HG03196 (cell line): ENCODE data around the gene SEMA4C.
"Not testable (repeated sequence)": the region's sequence is repeated elsewhere in the genome, so short reads cannot be mapped to it uniquely, and the experiment has no call there.

Experiments
- ATAC-seq: cut with Tn5 transposase; IDR thresholded peaks from one replicate; pipeline ENCODE4 v1.9.1; 2021; ENCODE audit not compliant: unreplicated experiment

SEMA4C gene

DNA sequence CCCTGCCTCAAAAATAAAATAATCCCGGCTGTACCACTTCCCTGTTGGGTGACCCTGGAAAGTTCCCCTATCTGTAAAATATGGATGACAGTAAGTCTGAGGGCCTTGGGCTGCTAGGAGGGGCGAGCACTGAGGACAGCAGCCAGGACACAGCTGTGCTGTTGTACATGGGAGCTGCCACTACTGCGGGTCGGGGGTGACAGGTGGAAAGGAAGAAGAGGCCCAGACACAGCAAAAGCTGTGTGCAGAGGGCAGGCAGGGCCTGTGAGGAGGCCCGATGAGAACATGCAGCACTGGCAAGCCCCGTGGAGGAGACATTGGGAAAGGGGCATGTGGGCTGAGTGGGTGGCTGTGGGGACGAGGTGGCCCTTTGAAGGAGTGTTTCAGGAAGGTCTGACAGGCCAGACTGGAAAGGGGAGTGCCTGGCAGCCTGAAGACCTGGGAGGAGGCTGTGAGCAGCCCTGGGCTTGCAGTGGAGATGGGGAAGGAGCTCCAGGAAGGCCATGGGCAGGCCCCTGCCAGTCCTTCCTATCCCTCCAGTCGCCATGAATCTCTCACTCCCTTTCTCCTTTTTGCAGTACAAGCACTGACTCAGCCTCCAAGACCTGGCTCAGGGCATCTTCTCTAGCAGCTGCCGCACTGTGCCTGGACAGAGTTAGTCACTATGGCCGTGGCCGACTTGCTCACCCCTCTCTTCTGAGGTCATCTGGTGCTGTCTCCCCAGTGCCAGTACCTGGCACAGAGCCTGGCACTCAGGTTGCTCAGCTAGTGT, 28.9 kb upstream of the SEMA4C start:
- ATAC-seq = no peak

DNA sequence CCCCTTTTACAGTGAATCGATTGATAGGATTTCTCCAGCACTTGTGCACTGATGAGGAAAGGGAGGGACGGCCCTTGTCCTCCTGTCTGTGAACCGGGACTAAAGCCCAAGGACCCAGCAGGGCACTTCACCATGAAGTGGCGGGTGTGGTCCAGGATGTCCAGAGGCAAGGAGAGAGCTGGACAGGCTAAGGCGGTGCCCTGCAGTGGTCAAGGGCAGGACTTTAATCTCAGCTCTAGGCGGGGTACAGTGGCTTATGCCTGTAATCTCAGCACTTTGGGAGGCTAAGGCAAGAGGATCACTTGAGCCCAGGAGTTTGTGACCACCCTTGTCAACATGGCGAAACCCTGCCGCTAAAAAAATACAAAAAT, 28.2 kb upstream of the SEMA4C start:
- no peak for ATAC-seq

DNA sequence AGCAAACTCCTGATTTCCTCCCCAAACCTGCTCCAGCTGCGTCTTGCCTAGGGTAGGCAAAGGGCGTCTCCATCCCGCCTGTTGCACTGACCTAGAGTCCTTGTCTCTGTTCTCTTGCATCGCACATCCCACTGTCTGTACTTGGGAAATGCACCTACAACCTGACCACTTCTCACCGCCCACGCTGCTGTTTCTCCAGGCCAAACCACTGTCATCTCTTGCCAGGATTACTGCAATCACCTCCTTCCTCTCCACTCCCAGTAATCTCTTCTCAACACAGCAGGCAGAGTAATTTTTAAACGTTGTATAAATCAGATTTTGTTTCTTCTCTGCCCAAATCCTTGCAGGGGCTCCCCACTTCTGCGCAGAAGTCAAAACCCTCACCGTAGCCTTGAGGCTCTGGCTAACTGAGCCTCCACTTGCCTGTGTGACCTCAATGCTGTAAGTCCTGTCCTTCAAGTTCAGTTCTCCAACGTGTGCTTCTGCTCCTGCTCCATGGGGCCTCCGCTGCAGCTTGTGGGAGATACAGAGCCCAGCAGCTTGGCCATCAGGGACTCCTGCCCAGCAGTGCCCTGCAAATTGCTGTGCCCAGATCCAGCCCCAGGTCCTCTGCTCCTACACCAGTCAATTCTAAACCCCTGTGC, 27.7 kb upstream of the SEMA4C start:
- ATAC-seq = no peak

DNA sequence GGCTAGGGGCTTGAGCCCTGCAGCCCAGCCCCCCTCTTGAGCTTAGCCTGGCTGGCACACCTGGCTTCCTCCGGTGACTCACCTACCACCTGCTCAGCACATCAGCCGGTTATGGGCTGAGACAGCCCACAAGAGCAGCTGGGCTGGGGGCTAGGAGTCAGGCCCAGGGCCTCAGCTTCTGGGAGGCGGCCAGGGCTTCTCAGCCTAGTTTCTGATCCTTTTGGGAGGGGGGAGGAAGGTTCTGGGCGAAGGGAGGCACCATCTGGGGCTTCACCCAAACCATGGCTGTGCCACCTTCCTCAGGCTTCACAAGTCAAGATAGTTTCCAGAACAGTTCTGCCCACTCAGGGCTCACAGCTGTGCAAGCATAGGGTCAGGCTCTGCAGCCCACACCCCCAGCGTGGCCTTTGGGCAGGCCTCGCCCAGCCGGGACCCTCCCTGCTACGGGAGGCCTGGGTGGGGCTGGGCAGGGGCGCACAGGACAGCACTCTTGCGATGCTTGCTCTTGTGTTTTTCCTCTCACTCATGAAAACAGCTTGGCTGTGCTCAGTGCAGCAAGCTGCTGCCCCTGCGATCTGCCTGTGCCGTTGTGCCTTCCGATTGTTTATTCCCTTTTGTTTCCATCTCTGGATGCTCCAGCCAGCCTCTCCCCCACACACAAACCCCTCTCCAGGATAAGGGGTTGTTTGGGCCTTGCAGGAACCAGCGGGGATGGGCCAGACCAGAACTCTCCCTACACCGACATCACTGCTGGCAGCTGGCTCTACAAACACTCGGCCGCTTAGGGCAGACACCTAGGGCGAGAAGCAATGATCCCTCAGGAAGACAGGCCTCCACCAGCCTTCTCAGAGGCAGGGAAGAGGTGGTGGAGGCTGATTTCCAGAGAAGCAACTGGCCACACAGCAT, 26.1 kb upstream of the SEMA4C start:
- no peak for ATAC-seq

DNA sequence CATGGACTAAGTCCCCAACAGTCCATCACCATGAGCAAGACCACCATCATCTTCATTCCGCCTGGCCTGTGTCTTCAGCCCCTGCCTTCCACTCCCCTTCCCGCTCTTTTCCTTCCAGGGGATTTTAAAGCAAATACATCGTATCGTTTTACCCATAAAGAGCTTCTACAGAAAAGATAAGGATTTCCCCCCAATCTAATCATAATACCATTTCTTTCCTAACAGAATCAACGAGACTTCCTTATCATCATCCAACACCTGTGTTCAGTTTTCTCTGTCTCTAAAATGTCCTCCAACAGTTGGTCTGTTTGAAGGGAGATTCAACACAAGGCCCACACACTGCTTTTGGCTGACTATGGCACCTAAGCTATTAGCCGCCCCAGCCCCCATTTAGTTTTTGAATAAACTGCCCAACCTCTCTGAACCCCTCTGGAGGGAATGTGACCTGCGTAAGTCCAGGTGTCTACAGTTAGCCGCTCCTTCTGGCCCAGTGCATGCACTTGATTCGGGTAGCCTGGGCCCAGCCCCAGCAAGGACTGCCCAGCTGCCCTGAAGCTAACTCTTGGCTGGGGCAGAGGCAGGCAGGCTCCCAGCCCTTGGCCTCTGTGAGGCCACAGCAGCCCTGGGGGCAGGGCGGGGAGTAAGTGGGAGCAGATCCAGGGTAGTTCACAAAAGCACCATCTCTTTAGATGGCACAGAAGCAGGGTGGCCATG, 25.3 kb upstream of the SEMA4C start:
- no peak for ATAC-seq

DNA sequence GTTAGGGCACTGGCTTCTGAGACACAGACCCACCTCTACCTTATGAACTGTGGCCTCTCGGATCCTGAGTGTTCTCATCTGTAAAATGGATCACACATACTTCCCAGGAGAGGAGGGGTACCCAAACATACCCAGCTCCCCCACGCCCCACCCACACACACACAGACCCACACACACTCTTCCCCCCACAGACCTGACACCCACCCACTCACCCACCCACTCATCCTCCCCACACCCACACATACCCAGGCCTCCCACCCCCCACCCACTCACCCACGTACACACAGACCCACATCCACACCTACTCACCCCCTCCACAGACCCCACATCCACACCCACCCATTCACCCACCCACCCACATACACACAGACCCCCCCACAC, 24.3 kb upstream of the SEMA4C start:
- ATAC-seq = no peak

DNA sequence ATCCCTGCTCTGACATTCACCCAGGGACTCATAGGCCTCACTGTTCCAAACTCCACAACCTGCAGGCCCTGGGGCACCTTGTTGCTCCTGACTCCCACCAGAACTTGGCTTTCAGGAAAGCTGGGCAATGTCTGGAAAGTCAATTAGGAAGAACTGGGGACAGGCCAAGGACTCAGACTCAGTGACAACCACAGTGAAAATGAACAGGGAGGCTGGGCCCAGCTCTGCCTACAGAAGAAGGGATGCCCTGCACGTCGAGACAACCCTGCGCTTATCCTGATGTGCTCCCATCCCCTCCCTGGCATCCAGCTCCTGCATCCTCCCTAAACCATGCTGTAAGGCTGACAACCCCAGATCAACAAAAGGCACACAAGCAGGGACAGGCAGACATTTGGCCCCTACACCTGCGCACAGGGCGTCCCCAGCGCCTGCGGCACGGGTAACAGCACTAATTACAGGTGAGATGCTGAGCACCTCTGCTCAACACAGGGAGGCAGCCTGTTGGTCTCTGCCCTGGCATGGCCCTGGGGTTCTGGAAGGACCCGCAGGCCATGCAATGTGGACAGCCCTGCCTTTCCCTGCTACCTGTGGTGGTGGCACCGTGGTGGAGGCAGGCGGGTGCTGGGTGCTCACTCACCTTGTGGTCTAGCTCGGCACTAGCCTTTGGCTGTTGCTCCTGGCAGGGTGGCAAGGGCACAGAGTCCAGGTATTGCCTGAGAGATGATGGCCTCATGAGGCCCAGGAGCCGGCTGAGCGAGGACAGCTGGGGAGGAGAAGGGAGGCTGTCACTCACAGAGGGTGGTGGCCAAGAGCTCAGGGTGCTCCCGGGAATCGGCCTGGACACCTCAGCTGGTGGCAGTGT, 23.6 kb upstream of the SEMA4C start:
- no peak for ATAC-seq

DNA sequence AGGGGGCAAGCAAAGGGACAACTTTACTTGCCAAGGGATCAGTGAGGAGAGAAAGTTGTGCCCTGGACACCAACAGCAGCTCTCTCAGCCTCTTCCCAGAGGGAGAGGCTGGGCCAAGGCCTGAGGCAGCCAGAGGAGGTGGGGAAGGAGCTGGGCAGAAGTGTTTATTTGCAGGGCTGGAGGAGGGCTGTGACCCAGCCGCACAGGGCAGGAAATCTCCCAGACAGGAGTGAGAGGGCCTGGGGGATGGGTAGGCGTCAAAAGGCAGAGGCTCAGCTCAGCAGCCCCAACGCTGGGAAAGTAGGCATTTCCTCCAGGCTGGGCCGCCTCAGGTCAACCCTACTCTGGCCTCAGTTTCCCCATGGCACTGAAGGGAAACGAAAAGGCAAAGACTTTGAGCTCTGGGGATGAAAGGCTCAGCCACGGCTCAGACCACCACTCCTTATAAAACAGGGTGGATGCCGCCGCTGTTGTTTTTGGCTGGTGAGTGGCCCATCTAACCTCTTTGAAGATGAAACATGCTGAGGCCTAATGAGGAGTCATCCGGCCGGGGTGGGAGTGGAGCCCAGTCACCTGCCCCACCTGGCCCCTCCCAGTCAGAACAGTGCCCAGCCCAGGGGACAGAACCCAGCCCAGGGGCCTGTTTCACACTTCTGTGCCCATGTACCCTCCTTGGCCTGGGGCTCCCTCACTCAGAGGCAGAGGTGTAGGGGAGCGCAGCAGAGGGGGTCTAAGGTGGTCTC, 21.9 kb upstream of the SEMA4C start:
- ATAC-seq = no peak

DNA sequence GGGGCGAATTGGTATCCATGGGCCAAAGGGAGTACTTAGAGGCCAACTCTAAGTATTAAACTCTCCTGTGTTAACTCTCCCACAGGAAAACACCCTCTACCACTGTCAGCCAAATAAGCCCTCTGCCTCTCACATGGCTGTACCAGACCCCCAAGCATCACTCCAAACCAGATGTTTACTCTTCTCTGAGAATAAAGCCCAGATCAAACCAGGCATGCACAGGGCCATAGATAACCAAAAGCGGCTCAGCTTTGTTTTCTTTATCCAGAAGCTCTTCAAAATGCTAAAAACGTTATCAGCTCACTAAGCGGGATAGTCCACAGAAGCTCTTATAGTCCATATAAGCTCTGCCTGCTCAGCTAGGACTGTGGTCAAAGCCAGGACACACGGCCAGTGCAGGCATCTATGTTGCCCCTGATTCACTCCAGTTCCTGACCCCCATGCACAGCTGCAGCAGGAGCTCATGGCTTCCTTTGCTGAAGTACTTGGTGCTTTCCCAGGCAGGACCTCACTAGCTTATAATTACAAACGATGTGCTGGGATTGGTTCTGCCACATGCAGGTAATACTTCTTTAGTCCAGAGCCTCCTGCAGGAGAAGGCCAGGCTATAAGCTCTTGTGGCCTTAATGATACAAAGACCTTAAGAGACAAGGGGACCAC, 21.0 kb upstream of the SEMA4C start:
- no peak for ATAC-seq

DNA sequence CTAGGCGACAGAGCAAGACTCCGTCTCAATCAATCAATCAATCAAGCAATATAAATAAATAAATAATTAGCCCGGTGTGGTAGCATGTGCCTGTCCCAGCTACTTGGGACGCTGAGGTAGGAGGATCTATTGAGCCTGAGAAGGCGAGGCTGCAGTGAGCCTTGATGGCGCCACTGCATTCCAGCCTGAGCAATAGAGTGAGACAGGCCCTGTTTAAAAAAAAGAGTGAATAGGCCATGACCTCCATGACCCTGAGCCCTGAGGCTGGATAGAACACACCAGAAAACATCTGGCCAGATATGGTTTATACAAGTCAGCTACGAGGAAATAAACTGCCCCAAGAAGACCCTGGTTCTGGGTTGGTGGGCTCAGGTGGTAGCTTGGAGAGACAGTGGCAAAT, 20.4 kb upstream of the SEMA4C start:
- ATAC-seq = no peak

DNA sequence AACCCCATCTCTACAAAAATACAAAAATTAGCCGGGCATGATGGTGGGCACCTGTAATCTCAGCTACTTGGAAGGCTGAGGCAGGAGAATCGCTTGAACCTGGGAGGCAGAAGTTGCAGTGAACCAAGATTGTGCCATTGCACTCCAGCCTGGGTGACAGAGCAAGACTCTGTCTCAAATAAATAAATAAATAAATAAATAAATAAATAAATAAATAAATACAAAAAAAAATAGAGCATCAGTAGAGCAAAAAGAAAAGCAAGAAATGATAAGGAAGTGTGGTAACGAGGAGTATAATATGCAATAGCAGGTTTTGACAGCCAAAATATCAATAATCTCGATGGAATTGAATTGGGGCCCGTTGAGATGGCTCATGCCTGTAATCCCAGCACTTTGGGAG, 19.6 kb upstream of the SEMA4C start:
- ATAC-seq = not testable (repeated sequence)

DNA sequence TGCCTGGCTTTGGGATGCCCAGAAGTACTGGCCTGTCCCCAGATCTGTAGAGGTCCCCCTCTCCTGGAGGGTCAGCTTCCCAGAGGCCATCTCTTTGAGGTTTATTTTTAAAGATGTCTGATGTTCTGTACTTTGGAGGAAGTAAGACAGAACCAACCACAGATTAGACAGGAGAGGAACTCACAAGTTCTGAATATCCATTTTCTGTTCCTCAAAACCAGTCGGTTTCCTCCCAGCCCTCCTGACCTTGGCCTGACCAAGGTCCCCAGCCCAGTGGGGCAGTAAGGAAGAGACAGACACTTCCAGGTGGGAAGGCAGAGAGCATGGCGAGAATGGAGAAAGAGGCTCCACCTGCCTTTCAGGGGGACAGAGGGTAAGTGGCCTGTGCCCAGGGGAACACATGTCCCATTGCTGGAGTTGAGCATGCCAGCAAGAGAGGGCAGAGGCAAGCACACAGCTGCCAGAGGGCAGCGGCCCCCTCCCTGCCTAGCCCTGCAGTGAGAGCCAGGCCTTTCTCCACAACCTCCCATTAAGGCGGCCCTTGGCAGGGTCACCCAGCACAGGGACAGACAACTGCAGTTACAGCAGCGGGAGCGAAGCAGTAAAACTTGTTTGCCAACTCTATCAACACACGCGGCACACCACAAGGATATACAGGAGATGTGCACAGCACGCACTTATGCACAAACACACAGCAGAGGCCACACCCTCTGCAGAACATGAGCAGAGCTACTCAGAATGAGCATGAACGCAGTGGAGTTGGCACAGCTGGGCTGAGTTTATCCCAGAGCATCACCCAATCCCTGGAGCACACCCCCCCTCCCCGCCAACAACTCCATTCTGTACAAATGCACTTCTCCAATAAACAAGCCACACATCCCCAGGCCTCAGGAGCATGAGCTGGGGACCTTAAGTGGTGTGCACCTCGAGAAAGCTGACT, 18.5 kb upstream of the SEMA4C start:
- ATAC-seq = no peak

DNA sequence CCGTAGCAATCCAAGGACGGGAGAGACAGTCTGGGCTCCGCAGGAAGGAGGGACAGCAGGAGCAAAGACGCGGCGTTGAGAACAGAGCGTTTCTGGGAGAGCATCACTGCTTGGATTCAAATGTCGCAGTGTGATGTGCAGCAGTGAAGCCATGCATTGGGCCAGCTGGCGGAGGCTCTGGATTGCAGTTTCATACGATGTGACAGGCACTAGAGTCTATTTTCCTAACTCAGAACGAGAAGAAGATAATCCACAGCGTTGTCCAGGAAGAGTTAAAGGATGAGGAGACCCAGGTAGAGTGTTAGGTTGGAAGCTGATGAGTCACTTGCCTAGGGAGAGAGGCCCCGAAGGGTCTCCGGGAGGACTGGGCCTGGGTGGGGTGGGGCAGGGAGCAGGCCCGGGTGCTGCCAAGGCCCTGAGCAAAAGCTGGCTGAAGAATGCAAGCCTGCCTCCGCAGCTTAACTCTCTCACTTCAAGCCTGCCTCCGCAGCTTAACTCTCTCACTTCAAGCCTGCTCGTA, 17.7 kb upstream of the SEMA4C start:
- no peak for ATAC-seq

DNA sequence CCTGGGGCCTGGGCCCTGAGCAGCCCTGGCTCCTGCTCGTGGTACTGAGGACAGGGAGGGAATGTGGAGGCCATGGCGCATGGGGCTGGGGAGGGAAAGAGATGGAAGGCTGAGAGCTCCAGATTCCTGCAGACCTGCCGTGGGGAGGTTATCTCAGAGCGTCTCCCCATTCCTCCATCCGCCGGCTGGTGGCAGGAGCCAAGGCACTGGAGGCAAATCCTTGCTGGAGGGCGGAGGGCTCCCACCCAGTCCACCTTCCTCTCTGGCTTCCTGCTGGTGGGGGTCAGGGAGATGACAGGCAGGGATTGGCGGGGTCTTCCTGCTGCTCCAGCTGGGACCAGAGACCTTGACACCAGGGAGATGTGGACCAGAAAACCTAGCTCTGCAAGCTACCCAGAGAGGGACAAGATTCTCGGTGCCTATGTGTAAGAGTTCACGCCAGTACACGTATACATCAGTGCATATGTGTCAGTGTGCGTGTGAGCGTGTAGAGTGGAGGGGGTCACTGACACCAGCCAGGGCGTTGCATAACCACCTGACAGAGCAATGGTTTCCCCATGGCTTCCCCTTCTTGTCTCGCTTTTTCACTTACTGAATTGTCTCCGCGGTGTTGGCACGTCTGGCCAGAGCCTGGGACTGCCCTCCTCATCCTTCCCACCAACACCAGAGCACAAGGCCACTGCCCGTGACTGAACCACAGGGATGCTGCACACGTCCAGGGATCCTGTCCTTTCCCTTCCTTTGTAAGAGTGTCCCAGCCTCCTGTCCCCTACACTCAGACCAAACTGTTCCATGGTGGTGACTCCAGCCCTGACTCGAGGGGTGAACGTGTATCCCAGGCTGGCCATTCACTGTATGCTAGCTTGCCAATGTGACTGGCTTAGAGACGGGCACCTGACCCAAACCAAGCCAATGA, 15.8 kb upstream of the SEMA4C start:
- ATAC-seq = no peak

DNA sequence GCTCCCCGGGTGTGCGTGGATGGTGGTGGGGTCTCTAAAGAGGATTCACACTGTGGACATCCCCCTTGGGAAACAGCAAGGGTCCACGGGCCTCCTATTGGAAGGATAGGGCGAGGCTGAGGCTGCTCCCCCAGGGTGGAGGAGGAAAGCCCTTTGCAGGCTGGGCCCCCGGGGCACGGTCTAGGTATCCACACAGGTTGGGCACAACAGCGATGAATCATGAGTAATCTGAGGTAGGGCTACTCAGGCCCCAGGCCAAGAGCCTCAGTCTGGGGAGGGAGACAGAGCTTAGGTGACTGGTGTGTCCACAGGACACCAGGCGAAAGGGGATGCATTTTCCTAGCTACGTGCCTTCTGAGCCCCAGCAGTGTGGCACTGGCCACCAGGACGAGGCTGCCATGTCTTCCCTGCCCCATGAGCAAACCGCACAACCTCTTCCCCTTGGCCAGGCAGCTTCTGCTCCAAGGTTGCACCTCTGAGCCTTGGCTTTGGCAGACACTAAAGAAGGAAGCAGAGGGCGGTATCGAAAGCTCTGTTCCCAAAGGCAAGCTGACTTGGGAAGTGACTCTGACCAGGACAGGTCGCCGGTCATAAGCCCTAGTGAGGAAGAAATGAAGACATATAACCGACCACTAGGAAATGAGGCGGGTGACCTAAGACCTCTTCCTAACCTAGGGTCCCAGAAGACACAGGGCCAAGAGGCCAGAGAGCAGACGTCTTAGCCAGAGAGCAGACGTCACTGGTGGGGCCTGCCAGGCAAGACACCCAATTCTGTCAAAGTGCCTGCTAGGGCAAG, 14.6 kb upstream of the SEMA4C start:
- ATAC-seq = no peak

DNA sequence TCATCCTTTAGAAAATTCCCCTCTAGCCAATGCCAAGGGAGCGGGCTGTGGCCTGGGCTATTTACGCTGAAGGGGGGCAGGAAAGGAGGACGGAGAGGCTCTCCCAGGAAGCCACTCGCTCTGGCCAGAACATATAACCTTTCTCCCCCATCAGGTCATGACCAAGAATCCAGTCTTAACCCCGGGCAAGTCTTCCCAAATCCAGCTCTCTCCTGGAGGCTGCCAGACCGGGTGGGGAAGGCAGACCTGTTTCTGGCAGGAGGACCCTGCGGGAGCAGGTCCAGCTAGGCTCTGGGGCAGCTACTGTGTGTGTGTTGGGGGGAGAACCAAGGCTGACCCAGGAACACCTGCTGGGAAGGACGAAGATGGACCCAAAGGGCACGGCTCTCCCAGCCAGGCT, 13.4 kb upstream of the SEMA4C start:
- ATAC-seq = no peak
